GM23338 (cell line): ENCODE data around the gene TMEM273. TPM values are rescaled to one million over a fixed set of nuclear protein-coding genes. Genes with fewer than 3 reads are reported as not detected.

Source experiments
- ATAC-seq: fragments of 200-7000 bp; cut with Tn5 transposase; 3 replicates; pipeline ENCODE4 v1.9.1; 2020
- DNase-seq: peaks from one replicate; pipeline ENCODE4 v3.0.0-alpha.2; 2015; ENCODE audit warnings: low spot score
- H2AFZ ChIP-seq: fragments of 200-600 bp; sonication (generic); 2 replicates; pipeline ENCODE4 v1.8.0; 2016; ENCODE audit warnings: antibody characterized with exemption, mild to moderate bottlenecking, moderate library complexity
- H3F3A ChIP-seq: fragments of 200-600 bp; sonication (generic); replicated peaks from 2 replicates; pipeline ENCODE4 v1.8.0; 2017; ENCODE audit warnings: antibody characterized with exemption, mixed run types, low read depth
- H3K27ac ChIP-seq: fragments of 200-600 bp; sonication (generic); 2 replicates; pipeline ENCODE4 v1.6.1; 2016; ENCODE audit warnings: low read depth
- H3K27me3 ChIP-seq: fragments of 200-600 bp; sonication (generic); 2 replicates; pipeline ENCODE4 v1.8.0; 2016; ENCODE audit warnings: mild to moderate bottlenecking, mixed run types, moderate library complexity; ENCODE audit not compliant: insufficient read depth
- H3K36me3 ChIP-seq: fragments of 200-600 bp; sonication (generic); 2 replicates; pipeline ENCODE4 v1.8.0; 2016; ENCODE audit warnings: mild to moderate bottlenecking; ENCODE audit not compliant: insufficient read depth
- H3K4me1 ChIP-seq: fragments of 200-600 bp; sonication (generic); 2 replicates; pipeline ENCODE4 v1.8.0; 2016; ENCODE audit warnings: mild to moderate bottlenecking, moderate library complexity; ENCODE audit not compliant: insufficient read depth
- H3K4me2 ChIP-seq: fragments of 200-600 bp; sonication (generic); 2 replicates; pipeline ENCODE4 v1.7.1; 2017; ENCODE audit warnings: mixed run types
- H3K4me3 ChIP-seq: fragments of 200-600 bp; sonication (generic); 2 replicates; pipeline ENCODE4 v1.6.1; 2016; ENCODE audit warnings: mixed run types
- H3K79me2 ChIP-seq: fragments of 200-600 bp; sonication (generic); replicated peaks from 2 replicates; pipeline ENCODE4 v1.8.0; 2017; ENCODE audit warnings: mild to moderate bottlenecking; ENCODE audit not compliant: insufficient read depth
- H3K9me2 ChIP-seq: fragments of 200-600 bp; sonication (generic); 2 replicates; pipeline ENCODE4 v1.8.0; 2017; ENCODE audit not compliant: insufficient read depth
- H4K20me1 ChIP-seq: fragments of 200-600 bp; sonication (generic); replicated peaks from 2 replicates; pipeline ENCODE4 v1.8.0; 2017; ENCODE audit warnings: mild to moderate bottlenecking; ENCODE audit not compliant: insufficient read depth
- H3K27ac Mint-ChIP-seq: 2 replicates; pipeline ENCODE4 v1.8.0; 2020; ENCODE audit warnings: inconsistent platforms, mild to moderate bottlenecking, moderate library complexity, mixed read lengths
- H3K27me3 Mint-ChIP-seq: 3 replicates; pipeline ENCODE4 v1.8.0; 2022; ENCODE audit warnings: low read depth, mild to moderate bottlenecking, moderate library complexity, mixed read lengths, inconsistent platforms; ENCODE audit not compliant: insufficient read depth, poor library complexity
- H3K36me3 Mint-ChIP-seq: 3 replicates; pipeline ENCODE4 v1.8.0; 2021; ENCODE audit warnings: low read depth, mild to moderate bottlenecking, inconsistent platforms, moderate library complexity, mixed read lengths
- H3K4me1 Mint-ChIP-seq: 3 replicates; pipeline ENCODE4 v1.8.0; 2020; ENCODE audit warnings: mild to moderate bottlenecking, inconsistent platforms, mixed read lengths
- H3K4me3 Mint-ChIP-seq: 3 replicates; pipeline ENCODE4 v1.8.0; 2021; ENCODE audit warnings: moderate library complexity, mild to moderate bottlenecking, inconsistent platforms, mixed read lengths
- H3K9me3 Mint-ChIP-seq: 3 replicates; pipeline ENCODE4 v1.8.0; 2020; ENCODE audit warnings: moderate library complexity, mild to moderate bottlenecking, inconsistent platforms, mixed read lengths
- CREB1 ChIP-seq: fragments of 250-450 bp; sonication (Bioruptor Pico); IDR thresholded peaks from 2 replicates; pipeline ENCODE4 v1.5.0; 2020; ENCODE audit warnings: low read depth, mild to moderate bottlenecking, moderate library complexity
- EZH2 ChIP-seq: fragments of 200-600 bp; sonication (generic); IDR thresholded peaks from one replicate; pipeline ENCODE4 v1.8.0; 2017; ENCODE audit warnings: antibody characterized with exemption, mild to moderate bottlenecking, low read depth; ENCODE audit not compliant: unreplicated experiment
- EZH2phosphoT487 ChIP-seq: fragments of 200-600 bp; sonication (generic); IDR thresholded peaks from one replicate; pipeline ENCODE4 v1.8.1; 2018; ENCODE audit warnings: antibody characterized with exemption; ENCODE audit not compliant: unreplicated experiment
- JUNB ChIP-seq: IDR thresholded peaks from one replicate; pipeline ENCODE4 v1.6.1; 2016; ENCODE audit warnings: antibody characterized with exemption; ENCODE audit not compliant: unreplicated experiment
- NANOG ChIP-seq: IDR thresholded peaks from 2 replicates; pipeline ENCODE4 v1.6.1; 2016; ENCODE audit warnings: antibody characterized with exemption, borderline replicate concordance
- POLR2AphosphoS5 ChIP-seq: IDR thresholded peaks from 2 replicates; pipeline ENCODE4 v1.6.1; 2016; ENCODE audit warnings: antibody characterized with exemption, low read depth
- STAT1 ChIP-seq: IDR thresholded peaks from one replicate; pipeline ENCODE4 v1.6.1; 2016; ENCODE audit warnings: antibody characterized with exemption; ENCODE audit not compliant: unreplicated experiment
- ZNF114 ChIP-seq: fragments of 250-450 bp; sonication (Bioruptor Pico); IDR thresholded peaks from 2 replicates; pipeline ENCODE4 v1.5.0; 2020; ENCODE audit warnings: mild to moderate bottlenecking, moderate library complexity
- ZNF331 ChIP-seq: fragments of 250-450 bp; sonication (Bioruptor Pico); IDR thresholded peaks from 2 replicates; pipeline ENCODE4 v1.5.0; 2020; ENCODE audit warnings: low read depth, mild to moderate bottlenecking, moderate library complexity
- ZNF462 ChIP-seq: fragments of 250-450 bp; sonication (Bioruptor Pico); IDR thresholded peaks from 2 replicates; pipeline ENCODE4 v1.5.0; 2020; ENCODE audit warnings: mild to moderate bottlenecking, moderate library complexity
- polyA plus RNA-seq: library from polyadenylated mRNA; unstranded; fragments of >200 nt; fragmentation: Nextera tagmentation; extraction: Ambion mirVana; gene quantifications from 2 replicates; pipeline ENCODE4 v1.2.1, GENCODE V29; 2016
- total RNA-seq: library from RNA; depleted of rRNA; stranded (reverse); fragments of >200 nt; shearing (Covaris generic); gene quantifications from 2 replicates; pipeline ENCODE4 v1.2.3, GENCODE V29; 2014
- TF ChIP-seq, protein P1 (sequence below): IDR thresholded peaks from 2 replicates; pipeline ENCODE4 v1.6.1; 2016; ENCODE audit warnings: antibody characterized with exemption
- TF ChIP-seq, protein P2 (sequence below): IDR thresholded peaks from one replicate; pipeline ENCODE4 v1.6.1; 2018; ENCODE audit warnings: antibody characterized with exemption; ENCODE audit not compliant: unreplicated experiment
- TF ChIP-seq, protein P3 (sequence below), 2 experiments: fragments of 200-600 bp in 1 of 2; sonication (generic) in 1 of 2; conservative IDR thresholded peaks; 2 replicates each; pipeline versions ENCODE4 v1.5.1 to v1.6.1; 2016 to 2017; ENCODE audit warnings: antibody characterized with exemption in 2 of 2, low read depth in 2 of 2, mild to moderate bottlenecking in 2 of 2, moderate library complexity in 1 of 2

The TMEM273 gene
- total and polyA plus RNA-seq, 2 experiments from 2014 or later = not detected

- H3K36me3 Mint-ChIP-seq = peaks cover 2% of the 10 kb centered on the region; the same call in 2 of the 3 replicates
- H3K4me1 Mint-ChIP-seq = peaks cover 27% of the 10 kb centered on the region
- H4K20me1 ChIP-seq = no peaks in the 10 kb centered on the region
- H3K4me3 Mint-ChIP-seq = no peak overlapping the region
- DNase-seq (no peak), ATAC-seq (no peak)
- H3K9me3 Mint-ChIP-seq = peaks cover 2% of the 10 kb centered on the region; the same call in 1 of the 3 replicates
- no peak overlapping the region for H3K4me3 ChIP-seq
- H3K4me2 ChIP-seq = no peak overlapping the region
- H3K36me3 ChIP-seq = no peaks in the 10 kb centered on the region; the same call in 1 of the 2 replicates
- H3K4me1 ChIP-seq = peaks cover 11% of the 10 kb centered on the region
- no peaks in the 10 kb centered on the region for H3K27me3 ChIP-seq
- peaks cover 2% of the 10 kb centered on the region for H3K27me3 Mint-ChIP-seq
- no peak overlapping the region for H2AFZ ChIP-seq
- no peaks in the 10 kb centered on the region for H3K79me2 ChIP-seq
- TF ChIP-seq ZNF462 (CRISPR knock-in tag) (no peak), STAT1 (no peak), EZH2phosphoT487 (no peak), NANOG (no peak), EZH2 (no peak), ZNF331 (CRISPR knock-in tag) (no peak), JUNB (no peak), POLR2AphosphoS5 (no peak), CREB1 (CRISPR knock-in tag) (no peak), ZNF114 (CRISPR knock-in tag) (no peak)
- TF ChIP-seq, protein P1, sequence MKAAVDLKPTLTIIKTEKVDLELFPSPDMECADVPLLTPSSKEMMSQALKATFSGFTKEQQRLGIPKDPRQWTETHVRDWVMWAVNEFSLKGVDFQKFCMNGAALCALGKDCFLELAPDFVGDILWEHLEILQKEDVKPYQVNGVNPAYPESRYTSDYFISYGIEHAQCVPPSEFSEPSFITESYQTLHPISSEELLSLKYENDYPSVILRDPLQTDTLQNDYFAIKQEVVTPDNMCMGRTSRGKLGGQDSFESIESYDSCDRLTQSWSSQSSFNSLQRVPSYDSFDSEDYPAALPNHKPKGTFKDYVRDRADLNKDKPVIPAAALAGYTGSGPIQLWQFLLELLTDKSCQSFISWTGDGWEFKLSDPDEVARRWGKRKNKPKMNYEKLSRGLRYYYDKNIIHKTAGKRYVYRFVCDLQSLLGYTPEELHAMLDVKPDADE = no peak
- TF ChIP-seq, protein P2, sequence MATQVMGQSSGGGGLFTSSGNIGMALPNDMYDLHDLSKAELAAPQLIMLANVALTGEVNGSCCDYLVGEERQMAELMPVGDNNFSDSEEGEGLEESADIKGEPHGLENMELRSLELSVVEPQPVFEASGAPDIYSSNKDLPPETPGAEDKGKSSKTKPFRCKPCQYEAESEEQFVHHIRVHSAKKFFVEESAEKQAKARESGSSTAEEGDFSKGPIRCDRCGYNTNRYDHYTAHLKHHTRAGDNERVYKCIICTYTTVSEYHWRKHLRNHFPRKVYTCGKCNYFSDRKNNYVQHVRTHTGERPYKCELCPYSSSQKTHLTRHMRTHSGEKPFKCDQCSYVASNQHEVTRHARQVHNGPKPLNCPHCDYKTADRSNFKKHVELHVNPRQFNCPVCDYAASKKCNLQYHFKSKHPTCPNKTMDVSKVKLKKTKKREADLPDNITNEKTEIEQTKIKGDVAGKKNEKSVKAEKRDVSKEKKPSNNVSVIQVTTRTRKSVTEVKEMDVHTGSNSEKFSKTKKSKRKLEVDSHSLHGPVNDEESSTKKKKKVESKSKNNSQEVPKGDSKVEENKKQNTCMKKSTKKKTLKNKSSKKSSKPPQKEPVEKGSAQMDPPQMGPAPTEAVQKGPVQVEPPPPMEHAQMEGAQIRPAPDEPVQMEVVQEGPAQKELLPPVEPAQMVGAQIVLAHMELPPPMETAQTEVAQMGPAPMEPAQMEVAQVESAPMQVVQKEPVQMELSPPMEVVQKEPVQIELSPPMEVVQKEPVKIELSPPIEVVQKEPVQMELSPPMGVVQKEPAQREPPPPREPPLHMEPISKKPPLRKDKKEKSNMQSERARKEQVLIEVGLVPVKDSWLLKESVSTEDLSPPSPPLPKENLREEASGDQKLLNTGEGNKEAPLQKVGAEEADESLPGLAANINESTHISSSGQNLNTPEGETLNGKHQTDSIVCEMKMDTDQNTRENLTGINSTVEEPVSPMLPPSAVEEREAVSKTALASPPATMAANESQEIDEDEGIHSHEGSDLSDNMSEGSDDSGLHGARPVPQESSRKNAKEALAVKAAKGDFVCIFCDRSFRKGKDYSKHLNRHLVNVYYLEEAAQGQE = no peak
- TF ChIP-seq, protein P3, sequence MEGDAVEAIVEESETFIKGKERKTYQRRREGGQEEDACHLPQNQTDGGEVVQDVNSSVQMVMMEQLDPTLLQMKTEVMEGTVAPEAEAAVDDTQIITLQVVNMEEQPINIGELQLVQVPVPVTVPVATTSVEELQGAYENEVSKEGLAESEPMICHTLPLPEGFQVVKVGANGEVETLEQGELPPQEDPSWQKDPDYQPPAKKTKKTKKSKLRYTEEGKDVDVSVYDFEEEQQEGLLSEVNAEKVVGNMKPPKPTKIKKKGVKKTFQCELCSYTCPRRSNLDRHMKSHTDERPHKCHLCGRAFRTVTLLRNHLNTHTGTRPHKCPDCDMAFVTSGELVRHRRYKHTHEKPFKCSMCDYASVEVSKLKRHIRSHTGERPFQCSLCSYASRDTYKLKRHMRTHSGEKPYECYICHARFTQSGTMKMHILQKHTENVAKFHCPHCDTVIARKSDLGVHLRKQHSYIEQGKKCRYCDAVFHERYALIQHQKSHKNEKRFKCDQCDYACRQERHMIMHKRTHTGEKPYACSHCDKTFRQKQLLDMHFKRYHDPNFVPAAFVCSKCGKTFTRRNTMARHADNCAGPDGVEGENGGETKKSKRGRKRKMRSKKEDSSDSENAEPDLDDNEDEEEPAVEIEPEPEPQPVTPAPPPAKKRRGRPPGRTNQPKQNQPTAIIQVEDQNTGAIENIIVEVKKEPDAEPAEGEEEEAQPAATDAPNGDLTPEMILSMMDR (conservative IDR thresholded peaks at IDR 0.05; ENCODE audit: low read depth in 2 of 2) = no peak
- H3K27ac Mint-ChIP-seq = no peak overlapping the region
- no peak overlapping the region for H3K27ac ChIP-seq
- H3K9me2 ChIP-seq = peaks cover 4% of the 10 kb centered on the region; the same call in 1 of the 2 replicates
- no peaks in the 10 kb centered on the region for H3F3A ChIP-seq
These were observed 47.6 kb downstream of the TMEM273 start for GRCh38 chr10:49140304-49141177.
